Neural cell (in vitro differentiated cells): ENCODE results near the gene SUFU. TPM values are rescaled to one million over a fixed set of nuclear protein-coding genes. Genes with fewer than 3 reads are reported as not detected.

Source experiments
- H2AFZ ChIP-seq: fragments of 200-600, 300-800 bp; sonication (generic), shearing (Covaris generic); 2 replicates; pipeline ENCODE4 v1.6.0; 2014; ENCODE audit warnings: low read depth, mild to moderate bottlenecking, antibody characterized with exemption, low read length, moderate library complexity
- H3F3A ChIP-seq: fragments of 200-600 bp; shearing (Covaris generic); 2 replicates; pipeline ENCODE4 v1.6.1; 2016; ENCODE audit warnings: mild to moderate bottlenecking, moderate library complexity, mixed read lengths, antibody characterized with exemption, low read length; ENCODE audit not compliant: insufficient read depth, poor library complexity, severe bottlenecking
- H3K27ac ChIP-seq: fragments of 200-600, 300-800 bp; sonication (generic), shearing (Covaris generic); 2 replicates; pipeline ENCODE4 v1.5.1; 2014; ENCODE audit warnings: mild to moderate bottlenecking, low read length, moderate library complexity
- H3K27me3 ChIP-seq: fragments of 300-800, 200-600 bp; sonication (generic), shearing (Covaris generic); 2 replicates; pipeline ENCODE4 v1.6.0; 2014; ENCODE audit warnings: mild to moderate bottlenecking, low read depth, low read length, moderate library complexity; ENCODE audit not compliant: insufficient read depth
- H3K36me3 ChIP-seq: fragments of 300-800, 200-600 bp; sonication (generic), shearing (Covaris generic); 2 replicates; pipeline ENCODE4 v1.5.1; 2014; ENCODE audit warnings: mild to moderate bottlenecking, antibody characterized with exemption, low read length, moderate library complexity; ENCODE audit not compliant: insufficient read depth
- H3K4me2 ChIP-seq: fragments of 300-800, 200-600 bp; sonication (generic), shearing (Covaris generic); 2 replicates; pipeline ENCODE4 v1.6.0; 2014; ENCODE audit warnings: mild to moderate bottlenecking, low read length
- H3K4me3 ChIP-seq: fragments of 300-800, 200-600 bp; sonication (generic), shearing (Covaris generic); 2 replicates; pipeline ENCODE4 v1.5.1; 2014; ENCODE audit warnings: mild to moderate bottlenecking, low read length, moderate library complexity
- H3K79me2 ChIP-seq: fragments of 200-600 bp; shearing (Covaris generic); replicated peaks from 2 replicates; pipeline ENCODE4 v1.6.0; 2014; ENCODE audit warnings: mild to moderate bottlenecking, low read length, moderate library complexity; ENCODE audit not compliant: insufficient read depth
- H3K9ac ChIP-seq: fragments of 300-800, 200-600 bp; sonication (generic), shearing (Covaris generic); 2 replicates; pipeline ENCODE4 v1.6.1; 2016; ENCODE audit warnings: mild to moderate bottlenecking, low read length, mixed read lengths
- H3K9me2 ChIP-seq: fragments of 200-600 bp; shearing (Covaris generic); 2 replicates; pipeline ENCODE4 v1.6.1; 2016; ENCODE audit warnings: mild to moderate bottlenecking, low read length, mixed read lengths; ENCODE audit not compliant: insufficient read depth
- H3K9me3 ChIP-seq: fragments of 200-600, 300-800 bp; sonication (generic), shearing (Covaris generic); 2 replicates; pipeline ENCODE4 v1.6.1; 2016; ENCODE audit warnings: mild to moderate bottlenecking, mixed run types, low read length, moderate library complexity, mixed read lengths
- H4K20me1 ChIP-seq: fragments of 200-600 bp; shearing (Covaris generic); 2 replicates; pipeline ENCODE4 v1.6.1; 2016; ENCODE audit warnings: mild to moderate bottlenecking, mixed run types; ENCODE audit not compliant: insufficient read depth
- EP300 ChIP-seq: fragments of 450-650 bp; conservative IDR thresholded peaks from 2 replicates; pipeline ENCODE4 v1.6.1; 2014; ENCODE audit warnings: antibody characterized with exemption, mild to moderate bottlenecking, moderate library complexity; ENCODE audit not compliant: poor library complexity, severe bottlenecking
- EZH2 ChIP-seq: fragments of 200-600, 300-800 bp; shearing (Covaris generic), sonication (generic); IDR thresholded peaks from 2 replicates; pipeline ENCODE4 v1.6.1; 2014; ENCODE audit warnings: antibody characterized with exemption, low read length, borderline replicate concordance, mild to moderate bottlenecking; ENCODE audit not compliant: insufficient read depth, poor library complexity, severe bottlenecking
- MXI1 ChIP-seq: fragments of 450-650 bp; conservative IDR thresholded peaks from 2 replicates; pipeline ENCODE4 v1.6.1; 2014; ENCODE audit warnings: antibody characterized with exemption, mild to moderate bottlenecking; ENCODE audit not compliant: poor library complexity, severe bottlenecking
- POLR2AphosphoS5 ChIP-seq: IDR thresholded peaks from 2 replicates; pipeline ENCODE4 v1.6.1; 2012
- RAD21 ChIP-seq: fragments of 450-650 bp; conservative IDR thresholded peaks from 2 replicates; pipeline ENCODE4 v1.6.1; 2014; ENCODE audit warnings: antibody characterized with exemption, mild to moderate bottlenecking, moderate library complexity
- SMC3 ChIP-seq: fragments of 450-650 bp; conservative IDR thresholded peaks from 2 replicates; pipeline ENCODE4 v1.6.1; 2014; ENCODE audit warnings: antibody characterized with exemption, mild to moderate bottlenecking, moderate library complexity; ENCODE audit not compliant: poor library complexity
- TAF1 ChIP-seq: IDR thresholded peaks from 2 replicates; pipeline ENCODE4 v1.6.1; 2012; ENCODE audit warnings: low read depth
- polyA plus RNA-seq: library from polyadenylated mRNA; depleted of rRNA; stranded (reverse); fragments of >200 nt; gene quantifications from 2 replicates; pipeline ENCODE4 v1.2.3, GENCODE V29; 2014
- TF ChIP-seq, protein P1 (sequence below): IDR thresholded peaks from 2 replicates; pipeline ENCODE4 v1.6.1; 2012; ENCODE audit warnings: borderline replicate concordance
- TF ChIP-seq, protein P2 (sequence below): fragments of 450-650 bp; IDR thresholded peaks from 2 replicates; pipeline ENCODE4 v1.5.1; 2014; ENCODE audit warnings: antibody characterized with exemption, mild to moderate bottlenecking, moderate library complexity; ENCODE audit not compliant: poor library complexity, severe bottlenecking

Gene SUFU
- polyA plus RNA-seq, 1 donor from 2014 or later = 4.8 TPM

DNA sequence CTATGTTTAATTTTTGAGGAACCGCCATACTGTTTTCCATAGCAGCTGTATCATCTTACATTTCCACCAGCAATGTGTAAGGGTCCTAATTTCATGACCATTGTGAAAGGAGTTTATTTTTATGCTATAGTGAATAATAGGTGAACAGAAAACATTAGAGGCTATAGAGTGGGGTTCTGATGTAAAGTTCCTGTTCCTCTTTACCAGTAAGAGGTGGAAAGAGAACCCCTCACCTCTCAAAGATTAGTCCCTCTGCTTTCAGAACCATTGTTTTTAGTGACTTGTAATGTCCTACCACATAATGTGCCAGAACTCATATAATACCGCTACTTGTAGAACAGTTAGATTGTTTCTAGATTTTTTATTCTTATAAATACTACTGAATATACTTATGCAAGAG lies 34.2 kb downstream of the SUFU start:
- Histone ChIP-seq H3K4me3 (no peak overlapping the region), H3K4me2 (no peak overlapping the region), H3F3A (no peaks in the 10 kb centered on the region), H3K27me3 (no peaks in the 10 kb centered on the region), H3K79me2 (no peaks in the 10 kb centered on the region), H3K9ac (no peak overlapping the region), H2AFZ (no peak overlapping the region), H3K36me3 (no peaks in the 10 kb centered on the region), H4K20me1 (no peaks in the 10 kb centered on the region), H3K9me2 (no peaks in the 10 kb centered on the region), H3K9me3 (no peaks in the 10 kb centered on the region), H3K27ac (no peak overlapping the region)
- TF ChIP-seq SMC3 (no peak), EZH2 (no peak), TAF1 (no peak), RAD21 (no peak), MXI1 (no peak), POLR2AphosphoS5 (no peak), EP300 (no peak)
- TF ChIP-seq, protein P1, sequence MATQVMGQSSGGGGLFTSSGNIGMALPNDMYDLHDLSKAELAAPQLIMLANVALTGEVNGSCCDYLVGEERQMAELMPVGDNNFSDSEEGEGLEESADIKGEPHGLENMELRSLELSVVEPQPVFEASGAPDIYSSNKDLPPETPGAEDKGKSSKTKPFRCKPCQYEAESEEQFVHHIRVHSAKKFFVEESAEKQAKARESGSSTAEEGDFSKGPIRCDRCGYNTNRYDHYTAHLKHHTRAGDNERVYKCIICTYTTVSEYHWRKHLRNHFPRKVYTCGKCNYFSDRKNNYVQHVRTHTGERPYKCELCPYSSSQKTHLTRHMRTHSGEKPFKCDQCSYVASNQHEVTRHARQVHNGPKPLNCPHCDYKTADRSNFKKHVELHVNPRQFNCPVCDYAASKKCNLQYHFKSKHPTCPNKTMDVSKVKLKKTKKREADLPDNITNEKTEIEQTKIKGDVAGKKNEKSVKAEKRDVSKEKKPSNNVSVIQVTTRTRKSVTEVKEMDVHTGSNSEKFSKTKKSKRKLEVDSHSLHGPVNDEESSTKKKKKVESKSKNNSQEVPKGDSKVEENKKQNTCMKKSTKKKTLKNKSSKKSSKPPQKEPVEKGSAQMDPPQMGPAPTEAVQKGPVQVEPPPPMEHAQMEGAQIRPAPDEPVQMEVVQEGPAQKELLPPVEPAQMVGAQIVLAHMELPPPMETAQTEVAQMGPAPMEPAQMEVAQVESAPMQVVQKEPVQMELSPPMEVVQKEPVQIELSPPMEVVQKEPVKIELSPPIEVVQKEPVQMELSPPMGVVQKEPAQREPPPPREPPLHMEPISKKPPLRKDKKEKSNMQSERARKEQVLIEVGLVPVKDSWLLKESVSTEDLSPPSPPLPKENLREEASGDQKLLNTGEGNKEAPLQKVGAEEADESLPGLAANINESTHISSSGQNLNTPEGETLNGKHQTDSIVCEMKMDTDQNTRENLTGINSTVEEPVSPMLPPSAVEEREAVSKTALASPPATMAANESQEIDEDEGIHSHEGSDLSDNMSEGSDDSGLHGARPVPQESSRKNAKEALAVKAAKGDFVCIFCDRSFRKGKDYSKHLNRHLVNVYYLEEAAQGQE = no peak
- TF ChIP-seq, protein P2, sequence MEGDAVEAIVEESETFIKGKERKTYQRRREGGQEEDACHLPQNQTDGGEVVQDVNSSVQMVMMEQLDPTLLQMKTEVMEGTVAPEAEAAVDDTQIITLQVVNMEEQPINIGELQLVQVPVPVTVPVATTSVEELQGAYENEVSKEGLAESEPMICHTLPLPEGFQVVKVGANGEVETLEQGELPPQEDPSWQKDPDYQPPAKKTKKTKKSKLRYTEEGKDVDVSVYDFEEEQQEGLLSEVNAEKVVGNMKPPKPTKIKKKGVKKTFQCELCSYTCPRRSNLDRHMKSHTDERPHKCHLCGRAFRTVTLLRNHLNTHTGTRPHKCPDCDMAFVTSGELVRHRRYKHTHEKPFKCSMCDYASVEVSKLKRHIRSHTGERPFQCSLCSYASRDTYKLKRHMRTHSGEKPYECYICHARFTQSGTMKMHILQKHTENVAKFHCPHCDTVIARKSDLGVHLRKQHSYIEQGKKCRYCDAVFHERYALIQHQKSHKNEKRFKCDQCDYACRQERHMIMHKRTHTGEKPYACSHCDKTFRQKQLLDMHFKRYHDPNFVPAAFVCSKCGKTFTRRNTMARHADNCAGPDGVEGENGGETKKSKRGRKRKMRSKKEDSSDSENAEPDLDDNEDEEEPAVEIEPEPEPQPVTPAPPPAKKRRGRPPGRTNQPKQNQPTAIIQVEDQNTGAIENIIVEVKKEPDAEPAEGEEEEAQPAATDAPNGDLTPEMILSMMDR = no peak

DNA sequence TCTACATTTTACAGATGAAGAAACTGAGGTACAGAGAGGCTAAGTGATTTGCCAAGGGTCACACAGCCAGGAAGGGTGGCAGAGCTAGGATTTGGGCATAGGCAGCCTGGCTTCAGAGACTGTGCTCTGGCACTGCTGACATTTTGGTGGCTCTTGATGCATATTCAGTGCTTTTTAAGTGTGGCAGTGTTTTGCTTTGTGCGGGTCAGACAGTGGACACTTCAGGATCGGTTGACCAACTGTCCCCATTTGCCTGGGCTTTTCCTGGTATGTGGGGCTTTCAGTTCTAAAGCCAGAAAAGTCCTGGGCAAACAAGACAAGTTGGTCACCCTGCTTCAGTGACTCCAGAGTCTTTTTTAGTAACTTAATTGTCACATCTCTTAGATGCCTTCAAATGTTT lies 35.0 kb downstream of the SUFU start:
- H4K20me1 ChIP-seq = no peaks in the 10 kb centered on the region
- H3K9me2 ChIP-seq = no peaks in the 10 kb centered on the region
- H3F3A ChIP-seq = no peaks in the 10 kb centered on the region
- no peaks in the 10 kb centered on the region for H3K9me3 ChIP-seq
- H3K9ac ChIP-seq = no peak overlapping the region
- H3K4me2 ChIP-seq = no peak overlapping the region
- no peaks in the 10 kb centered on the region for H3K27me3 ChIP-seq
- no peak overlapping the region for H2AFZ ChIP-seq
- H3K4me3 ChIP-seq = no peak overlapping the region
- TF ChIP-seq EP300 (no peak), SMC3 (no peak), MXI1 (no peak), RAD21 (no peak), POLR2AphosphoS5 (no peak), EZH2 (no peak), TAF1 (no peak)
- TF ChIP-seq, protein P1 = no peak
- TF ChIP-seq, protein P2 = no peak
- no peak overlapping the region for H3K27ac ChIP-seq
- no peaks in the 10 kb centered on the region for H3K36me3 ChIP-seq
- H3K79me2 ChIP-seq = no peaks in the 10 kb centered on the region
